A673 (cell line): ENCODE measurements around the gene AMZ2. TPM values are rescaled to one million over a fixed set of nuclear protein-coding genes. Genes with fewer than 3 reads are reported as not detected.

Experiments used
- BruUV-seq: library from RNA; stranded (reverse); fragments of 400-500 nt; replicated peaks from 2 replicates; lab custom pipeline; 2021; lab: Mats Ljungman, UMichigan
- CTCF ChIA-PET: fragments of 300-600 bp; sonication (Branson Sonifier 250); formaldehyde crosslinking; loops from one replicate; lab custom pipeline; 2022; ENCODE audit warnings: antibody characterized with exemption; lab: Charles Lee
- POLR2A ChIA-PET: fragments of 300-600 bp; sonication (Branson Sonifier 250); formaldehyde crosslinking; loops from one replicate; lab custom pipeline; 2022; ENCODE audit warnings: antibody characterized with exemption; ENCODE audit not compliant: low non-redundant PET; lab: Charles Lee
- DNase-seq: peaks from one replicate; pipeline ENCODE4 v3.0.0-alpha.2; 2015; ENCODE audit warnings: low spot score
- H3K27ac ChIP-seq: fragments of 200-600 bp; sonication (generic); 2 replicates; pipeline ENCODE4 v1.5.1; 2016; ENCODE audit warnings: mixed run types, low read depth, mild to moderate bottlenecking, mixed read lengths, antibody characterized with exemption, low read length; ENCODE audit not compliant: poor library complexity, severe bottlenecking
- H3K27me3 ChIP-seq: fragments of 200-600 bp; sonication (generic); replicated peaks from 2 replicates; pipeline ENCODE4 v1.6.1; 2017; ENCODE audit warnings: mixed run types, low read depth, mild to moderate bottlenecking, mixed read lengths, antibody characterized with exemption, low read length; ENCODE audit not compliant: insufficient read depth, poor library complexity
- H3K36me3 ChIP-seq: fragments of 200-600 bp; sonication (generic); 2 replicates; pipeline ENCODE4 v1.6.1; 2016; ENCODE audit warnings: mixed run types, mild to moderate bottlenecking, mixed read lengths, antibody characterized with exemption, low read length; ENCODE audit not compliant: insufficient read depth, poor library complexity, severe bottlenecking
- H3K4me1 ChIP-seq: fragments of 200-600 bp; sonication (generic); 2 replicates; pipeline ENCODE4 v1.6.1; 2017; ENCODE audit warnings: mixed run types, mild to moderate bottlenecking, mixed read lengths, antibody characterized with exemption, low read length; ENCODE audit not compliant: insufficient read depth, poor library complexity, severe bottlenecking
- H3K4me3 ChIP-seq: fragments of 200-600 bp; sonication (generic); 2 replicates; pipeline ENCODE4 v1.5.1; 2016; ENCODE audit warnings: low read depth, mixed run types, mild to moderate bottlenecking, mixed read lengths, low read length; ENCODE audit not compliant: poor library complexity, severe bottlenecking
- H3K9me3 ChIP-seq: fragments of 200-600 bp; sonication (generic); 2 replicates; pipeline ENCODE4 v1.6.1; 2016; ENCODE audit warnings: mixed run types, low read depth, mild to moderate bottlenecking, mixed read lengths, antibody characterized with exemption, low read length; ENCODE audit not compliant: poor library complexity, severe bottlenecking
- EZH2 ChIP-seq: fragments of 200-600 bp; sonication (generic); IDR thresholded peaks from 2 replicates; pipeline ENCODE4 v1.6.1; 2017; ENCODE audit warnings: borderline replicate concordance, low read depth, mild to moderate bottlenecking, mixed read lengths, antibody characterized with exemption, low read length; ENCODE audit not compliant: poor library complexity, severe bottlenecking
- intact Hi-C: fragments of 100-400 bp; cut with micrococcal nuclease; formaldehyde crosslinking; loops from one replicate; pipeline ENCODE4 v1.10.0; 2022; ENCODE audit not compliant: unreplicated experiment
- total RNA-seq: library from RNA; stranded (reverse); gene quantifications from 2 replicates; pipeline ENCODE4 v1.2.3, GENCODE V29; 2021
- TF ChIP-seq, protein P1 (sequence below): fragments of 300-800, 200-600 bp; sonication (generic); conservative IDR thresholded peaks from 2 replicates; pipeline ENCODE4 v1.5.1; 2017; ENCODE audit warnings: low read depth, mild to moderate bottlenecking, antibody characterized with exemption, low read length, moderate library complexity, mixed read lengths

Gene AMZ2
- total RNA-seq, 1 experiment from 2014 or later: 80.4 TPM

DNA sequence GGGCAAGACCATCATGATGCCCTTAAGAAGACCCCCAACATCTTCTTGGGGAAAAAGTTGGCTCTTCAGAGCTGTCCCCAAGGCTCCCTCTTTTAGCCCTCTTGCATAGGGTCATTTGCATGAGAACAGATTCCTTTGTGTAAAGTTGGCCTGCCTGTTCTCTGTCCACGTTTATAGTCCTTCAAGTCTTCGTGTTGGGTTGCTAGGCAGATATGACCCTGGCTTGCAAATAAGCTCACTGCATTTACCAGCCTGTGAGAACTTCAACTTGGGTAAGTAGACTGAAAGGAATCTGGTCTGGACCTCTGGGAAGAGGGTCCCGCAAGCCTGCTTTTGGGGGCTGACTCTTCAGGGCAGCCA is 46.3 kb downstream of the AMZ2 start:
- intact Hi-C loops: no loop called here
- DNase-seq: no peak
- Histone ChIP-seq H3K4me1 (peaks cover 12% of the 10 kb centered on the region), H3K27me3 (peaks cover 18% of the 10 kb centered on the region), H3K4me3 (no peak overlapping the region), H3K27ac (no peak overlapping the region), H3K9me3 (no peaks in the 10 kb centered on the region), H3K36me3 (no peaks in the 10 kb centered on the region)
- BruUV-seq: no TSS peak
- POLR2A ChIA-PET: no interaction called here
- TF ChIP-seq EZH2: no peak
- TF ChIP-seq, protein P1, sequence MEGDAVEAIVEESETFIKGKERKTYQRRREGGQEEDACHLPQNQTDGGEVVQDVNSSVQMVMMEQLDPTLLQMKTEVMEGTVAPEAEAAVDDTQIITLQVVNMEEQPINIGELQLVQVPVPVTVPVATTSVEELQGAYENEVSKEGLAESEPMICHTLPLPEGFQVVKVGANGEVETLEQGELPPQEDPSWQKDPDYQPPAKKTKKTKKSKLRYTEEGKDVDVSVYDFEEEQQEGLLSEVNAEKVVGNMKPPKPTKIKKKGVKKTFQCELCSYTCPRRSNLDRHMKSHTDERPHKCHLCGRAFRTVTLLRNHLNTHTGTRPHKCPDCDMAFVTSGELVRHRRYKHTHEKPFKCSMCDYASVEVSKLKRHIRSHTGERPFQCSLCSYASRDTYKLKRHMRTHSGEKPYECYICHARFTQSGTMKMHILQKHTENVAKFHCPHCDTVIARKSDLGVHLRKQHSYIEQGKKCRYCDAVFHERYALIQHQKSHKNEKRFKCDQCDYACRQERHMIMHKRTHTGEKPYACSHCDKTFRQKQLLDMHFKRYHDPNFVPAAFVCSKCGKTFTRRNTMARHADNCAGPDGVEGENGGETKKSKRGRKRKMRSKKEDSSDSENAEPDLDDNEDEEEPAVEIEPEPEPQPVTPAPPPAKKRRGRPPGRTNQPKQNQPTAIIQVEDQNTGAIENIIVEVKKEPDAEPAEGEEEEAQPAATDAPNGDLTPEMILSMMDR: no peak
- CTCF ChIA-PET: no interaction called here

DNA sequence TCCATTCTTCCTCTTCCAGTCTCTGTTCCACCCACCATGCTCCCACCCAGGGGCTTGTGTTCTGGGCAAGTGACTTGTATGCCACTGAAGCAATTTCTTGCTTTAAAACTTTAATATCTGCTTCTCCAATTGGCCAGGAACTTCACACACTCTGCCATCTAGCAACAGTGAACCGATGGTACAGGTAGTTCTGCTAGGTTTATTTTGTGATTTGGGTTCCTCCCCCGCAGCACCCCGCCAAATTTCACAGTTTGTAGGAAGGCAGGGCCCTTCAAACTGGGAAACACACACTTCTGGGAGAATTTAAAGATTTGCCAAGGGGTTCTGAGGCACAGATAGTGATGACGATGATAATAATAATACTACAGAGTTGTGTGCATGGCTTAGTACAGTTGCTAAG is 46.8 kb downstream of the AMZ2 start:
- no peak overlapping the region for H3K4me3 ChIP-seq
- no peaks in the 10 kb centered on the region for H3K9me3 ChIP-seq
- H3K27ac ChIP-seq: no peak overlapping the region
- peaks cover 18% of the 10 kb centered on the region for H3K27me3 ChIP-seq
- peaks cover 12% of the 10 kb centered on the region for H3K4me1 ChIP-seq
- DNase-seq: no peak
- intact Hi-C loops: no loop called here
- ChIA-PET POLR2A (no interaction called here), CTCF (no interaction called here)
- no TSS peak for BruUV-seq
- TF ChIP-seq EZH2: no peak
- no peaks in the 10 kb centered on the region for H3K36me3 ChIP-seq

DNA sequence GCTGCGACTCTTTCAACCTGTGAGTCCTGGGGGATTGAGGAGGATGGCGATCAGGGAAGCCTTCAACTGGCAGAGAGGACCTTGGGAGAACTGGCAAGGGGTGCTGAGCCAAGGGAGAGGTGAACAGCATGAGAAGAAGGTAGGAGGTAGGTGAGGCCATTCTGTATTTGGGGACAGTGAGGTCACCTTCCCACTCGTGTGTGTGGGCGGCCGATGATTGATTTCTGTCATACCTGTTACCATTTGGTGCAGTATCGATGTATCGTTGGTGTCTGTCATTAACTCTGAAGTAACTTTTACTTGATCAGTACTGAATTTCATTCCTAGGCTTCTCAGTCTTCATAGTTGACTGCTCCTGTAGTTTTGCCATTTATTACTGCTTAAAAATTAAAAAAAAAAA is 47.2 kb downstream of the AMZ2 start:
- Histone ChIP-seq H3K4me1 (peaks cover 12% of the 10 kb centered on the region), H3K4me3 (no peak overlapping the region), H3K27ac (no peak overlapping the region), H3K36me3 (no peaks in the 10 kb centered on the region), H3K9me3 (no peaks in the 10 kb centered on the region), H3K27me3 (peaks cover 14% of the 10 kb centered on the region)
- BruUV-seq: no TSS peak
- ChIA-PET POLR2A (no interaction called here), CTCF (no interaction called here)
- TF ChIP-seq, protein P1: no peak
- no peak for TF ChIP-seq EZH2
- intact Hi-C loops: no loop called here
- DNase-seq: no peak
